CD1c-positive myeloid dendritic cell (primary cell): Measurements from ENCODE around the gene SYTL2.

Experiments
- DNase-seq: peaks from one replicate; pipeline ENCODE4 v3.0.0-alpha.2; 2016; ENCODE audit errors: extremely low spot score

The SYTL2 gene

DNA sequence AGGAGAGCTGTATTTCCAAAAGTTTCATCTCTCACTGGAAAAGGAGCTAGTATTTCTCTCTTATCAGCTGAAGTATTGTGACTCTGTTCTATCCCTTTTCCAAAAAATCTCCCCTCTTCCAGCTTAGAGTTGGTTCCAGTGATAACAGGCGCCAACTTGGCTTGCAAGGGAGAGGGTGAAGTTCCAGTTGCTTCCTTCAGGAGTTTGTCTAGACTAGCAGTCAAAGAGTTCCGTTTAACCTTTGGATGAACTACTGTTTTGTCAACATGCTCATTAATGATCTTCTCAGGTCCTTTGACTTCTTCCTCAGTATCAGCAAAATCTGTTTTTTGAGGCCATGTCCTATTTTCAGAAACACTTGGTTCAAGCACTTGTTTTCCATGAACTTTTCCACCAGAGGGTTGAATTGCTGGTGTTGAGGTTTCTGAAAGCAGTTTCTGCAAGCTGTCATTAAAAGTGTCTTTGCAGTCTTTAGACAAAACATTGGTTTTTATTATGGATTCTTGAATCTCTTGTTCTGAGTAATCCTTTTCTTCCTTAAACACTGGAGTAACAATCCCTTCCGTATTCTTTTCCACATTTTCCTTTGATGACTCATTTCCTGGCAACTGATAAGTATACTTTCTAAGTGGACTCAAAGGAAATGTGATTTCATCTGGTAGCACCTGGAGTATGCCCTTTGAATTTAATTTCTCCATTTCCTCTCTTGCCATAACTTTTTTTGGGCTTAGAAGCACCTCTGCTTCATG is 85.3 kb downstream of the SYTL2 start:
- DNase-seq, result no peak

DNA sequence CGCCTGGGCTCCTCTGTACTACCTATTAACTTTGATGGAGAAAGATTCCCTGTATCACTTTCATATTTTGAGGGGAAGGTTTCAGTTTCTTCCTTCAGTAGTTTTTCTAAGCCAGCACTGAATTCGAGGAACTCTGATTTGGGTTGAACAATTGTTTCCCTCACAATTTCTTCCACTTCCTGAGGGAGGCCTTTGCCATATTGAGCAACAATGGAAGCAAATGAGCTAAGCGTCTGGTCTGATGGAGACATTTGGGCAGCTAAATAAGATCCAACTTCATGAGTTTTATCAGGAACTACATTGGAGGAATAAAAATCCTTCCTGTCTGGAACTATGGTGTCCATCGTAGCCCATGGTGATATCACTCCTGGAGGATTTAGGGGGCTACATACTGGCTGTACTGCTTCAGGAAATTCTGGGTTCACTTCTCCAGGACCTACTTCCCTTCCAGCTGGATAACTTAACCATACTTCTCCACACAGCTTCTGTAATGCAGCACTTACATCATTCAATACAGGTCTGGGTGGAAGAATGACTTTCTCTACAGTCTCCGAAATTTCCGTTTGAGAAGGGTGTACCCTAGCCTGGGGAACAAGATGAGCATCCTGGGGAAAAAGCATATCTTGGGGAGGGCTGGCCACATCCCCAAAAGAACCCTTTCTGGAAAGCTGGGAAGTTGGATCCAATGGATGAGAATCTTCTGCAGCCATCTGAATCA is 86.0 kb downstream of the SYTL2 start:
- no peak for DNase-seq

DNA sequence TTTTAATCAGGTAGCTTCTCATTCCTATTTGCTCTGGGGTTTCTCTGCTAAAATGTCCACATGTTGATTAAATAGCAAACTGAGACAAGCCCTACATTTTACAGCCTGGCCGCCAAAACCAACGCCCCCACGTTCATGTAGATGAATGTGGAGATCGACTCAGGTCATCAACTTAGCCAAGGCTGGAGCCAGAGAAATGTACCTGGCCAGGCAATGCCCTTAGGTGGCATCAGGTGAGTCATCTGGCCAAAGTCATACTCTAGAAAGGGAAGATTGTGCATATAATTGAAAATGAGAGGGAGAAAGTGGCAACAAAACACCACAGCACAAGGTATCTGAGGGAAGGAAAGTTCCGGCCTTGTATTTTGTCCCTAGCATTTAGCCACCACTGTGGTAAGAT is 87.9 kb downstream of the SYTL2 start:
- DNase-seq, result no peak

- DNase-seq, result no peak
These were observed 89.8 kb downstream of the SYTL2 start for GRCh38 chr11:85721191-85721590.

- DNase-seq, result no peak
These were observed 91.7 kb downstream of the SYTL2 start for GRCh38 chr11:85718991-85719807.

GRCh38 chr11:85718126-85718943 is 92.6 kb downstream of the SYTL2 start:
- no peak for DNase-seq

DNA sequence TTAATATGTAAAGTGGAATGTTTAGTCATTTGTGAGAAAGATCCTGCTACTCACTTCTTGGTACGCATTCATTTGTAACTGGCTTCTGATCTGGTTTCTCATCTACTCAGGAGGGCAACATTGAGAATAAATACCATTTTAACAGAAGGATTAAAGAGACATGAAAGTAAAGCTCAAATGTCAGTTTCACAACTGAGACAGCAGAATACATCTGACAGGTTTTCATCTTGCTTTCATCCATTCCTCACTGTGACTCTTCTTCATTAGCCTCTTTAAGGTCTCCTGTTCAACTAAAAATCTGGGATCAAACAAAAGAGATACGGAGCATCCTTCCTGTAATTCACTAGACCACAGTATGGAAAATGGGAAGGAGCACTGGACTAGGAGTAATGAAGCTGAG is 93.5 kb downstream of the SYTL2 start:
- DNase-seq, result no peak

DNA sequence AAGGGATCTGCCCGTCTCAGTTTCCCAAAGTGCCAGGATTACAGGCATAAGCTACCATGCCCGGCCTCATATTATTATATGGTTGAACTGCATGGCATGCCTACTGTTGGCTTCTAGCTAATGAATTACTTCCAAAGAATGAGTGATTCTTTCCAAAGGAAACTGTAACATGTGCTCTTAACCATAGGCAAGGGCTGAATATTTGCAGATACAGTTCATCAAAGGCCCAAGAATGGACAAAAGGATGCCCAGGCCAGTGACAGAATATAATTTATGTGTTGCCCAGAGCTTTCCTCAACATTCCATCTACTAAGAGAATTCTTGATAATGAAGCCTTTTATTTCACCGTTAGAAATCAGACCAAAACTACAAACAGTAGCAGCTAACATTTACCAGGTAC is 98.0 kb downstream of the SYTL2 start:
- no peak for DNase-seq

GRCh38 chr11:85710917-85711316 is 100.0 kb downstream of the SYTL2 start:
- no peak for DNase-seq

- no peak for DNase-seq
These were observed 100.8 kb downstream of the SYTL2 start for GRCh38 chr11:85709941-85710702.

DNA sequence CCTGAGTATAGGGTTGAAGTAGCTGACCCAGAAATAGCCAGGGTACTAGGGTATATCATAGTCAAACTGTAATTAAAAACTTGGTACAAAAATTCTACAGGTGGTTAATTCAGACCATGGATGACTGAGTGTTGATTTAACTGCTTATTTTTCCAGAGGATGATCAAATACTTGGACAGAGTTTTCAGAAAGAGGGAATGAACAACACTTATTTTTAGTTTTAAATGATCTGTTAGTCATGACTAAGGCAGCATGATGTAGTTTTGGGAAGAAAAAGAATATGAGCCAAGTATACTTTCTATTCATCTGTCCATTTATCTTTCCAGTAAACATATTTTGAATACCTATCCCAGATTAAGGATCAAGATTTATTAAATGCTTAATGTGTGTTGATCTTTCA is 105.1 kb downstream of the SYTL2 start:
- DNase-seq, result no peak

DNA sequence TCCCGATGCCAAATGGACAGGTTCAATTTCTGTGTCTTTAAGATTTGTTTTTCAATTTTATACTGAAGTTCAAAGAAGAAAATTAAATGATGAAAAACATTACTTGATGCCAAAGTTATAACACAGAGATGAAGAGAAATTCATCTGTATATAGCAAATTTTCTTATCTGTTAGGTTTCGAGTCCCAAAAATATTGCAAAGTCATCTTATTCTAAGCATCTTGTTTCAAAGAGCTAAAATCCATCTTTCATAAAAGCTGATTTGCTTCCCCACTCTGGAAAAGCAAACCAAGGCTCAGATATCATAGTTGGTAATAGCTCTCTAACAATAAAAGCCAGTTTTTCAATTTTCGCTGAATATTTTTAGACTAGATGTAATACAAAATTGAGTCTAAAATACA is 106.0 kb downstream of the SYTL2 start:
- DNase-seq, result no peak

- no peak for DNase-seq
These were observed 110.8 kb downstream of the SYTL2 start for GRCh38 chr11:85699957-85700741.

DNA sequence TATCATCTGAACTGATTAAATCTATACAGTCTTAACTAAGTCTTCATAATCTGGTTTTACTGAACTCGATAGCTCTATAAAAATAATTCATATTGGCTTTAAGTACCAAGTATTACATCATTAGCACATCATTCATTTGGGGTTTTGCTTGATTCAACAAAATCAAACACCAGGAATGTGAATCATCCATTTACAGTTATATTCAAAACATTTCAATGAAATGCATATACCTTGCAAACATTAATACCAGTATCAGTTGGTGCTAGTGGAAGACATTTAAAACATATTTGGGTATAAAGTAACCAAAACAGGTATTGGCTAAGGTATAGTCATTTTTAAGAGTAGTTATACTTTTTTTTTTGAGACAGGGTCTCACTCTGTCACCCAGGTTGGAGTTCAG is 112.7 kb downstream of the SYTL2 start:
- DNase-seq, result no peak

GRCh38 chr11:85697747-85698146 is 113.2 kb downstream of the SYTL2 start:
- no peak for DNase-seq

GRCh38 chr11:85695546-85695945 is 115.4 kb downstream of the SYTL2 start:
- no peak for DNase-seq

GRCh38 chr11:85694385-85694980 is 116.5 kb downstream of the SYTL2 start:
- DNase-seq, result peak; percentile 21

DNA sequence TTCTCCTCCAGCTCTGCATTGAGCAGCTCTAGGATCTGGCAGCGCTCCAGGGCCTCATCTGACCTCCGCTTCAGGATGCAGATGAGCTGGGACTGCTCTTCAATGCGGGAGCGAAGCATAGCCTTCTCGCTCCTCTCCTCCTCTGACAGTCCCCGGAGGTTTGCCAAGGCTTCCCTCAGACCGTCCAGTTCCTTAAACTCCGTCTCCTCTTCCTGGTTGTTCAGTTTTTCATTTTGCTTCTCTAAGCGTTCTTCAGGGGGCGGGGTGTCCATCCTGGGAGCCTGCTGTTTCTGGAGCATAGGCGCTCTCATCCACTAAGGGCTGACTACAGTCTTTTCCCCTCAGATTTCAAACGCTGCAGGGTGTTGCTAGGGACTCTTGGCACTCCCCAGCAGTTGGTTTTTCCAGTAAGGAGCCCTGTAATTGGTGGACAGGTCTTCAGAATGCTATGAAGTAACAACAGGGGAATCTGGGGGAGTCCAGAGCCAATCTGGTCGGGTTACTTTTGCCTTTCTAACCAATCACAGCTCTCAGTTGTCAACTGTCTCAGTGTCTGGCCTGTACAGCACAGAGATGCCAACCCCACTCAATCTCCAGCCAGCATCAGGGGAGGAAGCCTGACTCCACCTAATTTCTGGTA is 125.0 kb downstream of the SYTL2 start, which contains the start of gene CCDC89:
Gene CCDC89 (minus strand): TSS at position 376 of the 640 bp plus-strand sequence. CDS start 65 bp downstream, at position 311.
- DNase-seq, result no peak
